NAMALWA (cell line): ENCODE data around the gene TDRD3.
"Not testable (repeated sequence)": the region's sequence is repeated elsewhere in the genome, so short reads cannot be mapped to it uniquely, and the experiment has no call there.

Experiments used
- DNase-seq: peaks from one replicate; pipeline ENCODE4 v3.0.0-alpha.2; 2015; ENCODE audit warnings: low spot score

Gene TDRD3

DNA sequence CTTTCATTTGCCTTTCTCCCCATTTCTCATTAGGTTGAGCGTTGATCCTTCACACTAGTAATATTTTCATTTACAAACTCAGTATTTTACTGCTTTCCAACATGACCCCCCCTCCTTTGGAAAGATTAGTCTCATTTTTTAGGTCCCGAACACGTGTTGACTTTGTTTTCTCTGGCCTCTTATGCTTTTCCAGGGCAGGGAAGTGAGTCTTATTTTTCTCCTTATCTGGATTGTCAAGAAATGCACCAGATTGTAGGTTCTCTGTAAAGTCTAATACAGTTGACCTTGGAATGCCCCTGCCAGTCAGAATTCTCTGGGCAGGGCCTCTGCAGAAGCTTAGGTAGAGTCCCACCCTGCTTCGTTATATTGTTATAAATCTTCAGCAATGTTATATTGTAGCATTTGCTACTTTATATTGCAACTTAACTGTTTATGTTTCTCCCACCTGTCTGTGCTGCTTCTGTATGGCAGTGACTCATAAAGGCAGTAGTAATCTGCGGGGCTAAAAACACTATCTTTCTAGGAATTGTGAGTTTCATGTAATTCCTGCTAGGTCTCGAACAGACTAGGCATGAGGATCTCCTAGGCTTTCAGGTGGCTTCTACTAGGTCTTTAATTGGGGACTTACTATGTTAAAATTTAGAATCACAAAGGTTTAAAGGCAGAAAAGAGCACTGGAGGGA, 2.0 kb downstream of the TDRD3 start:
- peak; percentile 31 for DNase-seq

DNA sequence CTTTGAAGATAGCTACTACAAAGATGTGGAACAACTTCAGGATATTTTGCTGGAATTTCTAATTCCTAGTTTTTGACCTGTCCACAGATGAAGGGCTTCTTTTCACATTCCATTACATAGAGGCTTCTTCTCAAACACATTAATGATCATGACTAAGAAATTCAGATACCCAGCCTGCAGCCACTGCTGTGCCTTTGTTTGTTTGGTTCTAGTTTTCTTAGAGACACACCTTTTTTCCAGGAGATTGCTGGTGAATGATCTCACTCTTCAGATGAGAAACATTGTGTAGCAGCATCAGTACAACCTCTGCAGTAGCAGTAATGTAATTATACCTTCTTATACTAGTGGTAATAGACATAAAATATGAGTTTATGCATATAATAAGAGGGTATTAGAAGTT, 5.0 kb downstream of the TDRD3 start:
- DNase-seq: no peak

DNA sequence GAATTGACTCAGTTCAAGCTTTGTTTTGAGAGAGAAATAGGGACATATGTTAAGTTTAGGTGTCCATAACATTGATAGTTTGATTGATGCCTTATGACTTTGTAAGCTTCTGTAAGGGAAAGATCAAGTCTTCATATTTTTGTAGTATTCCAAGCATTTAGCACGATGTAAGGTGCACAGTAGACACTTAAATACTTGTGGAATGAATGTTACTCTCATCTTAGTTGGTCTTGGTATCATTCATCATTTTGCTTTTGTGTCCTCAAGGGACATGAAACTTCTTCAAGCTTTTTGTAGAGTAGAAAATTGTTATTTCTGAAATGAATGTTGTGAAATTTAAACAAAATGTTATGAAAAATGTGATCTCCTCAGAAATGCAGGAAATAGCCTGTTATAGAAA, 10.1 kb downstream of the TDRD3 start:
- no peak for DNase-seq

DNA sequence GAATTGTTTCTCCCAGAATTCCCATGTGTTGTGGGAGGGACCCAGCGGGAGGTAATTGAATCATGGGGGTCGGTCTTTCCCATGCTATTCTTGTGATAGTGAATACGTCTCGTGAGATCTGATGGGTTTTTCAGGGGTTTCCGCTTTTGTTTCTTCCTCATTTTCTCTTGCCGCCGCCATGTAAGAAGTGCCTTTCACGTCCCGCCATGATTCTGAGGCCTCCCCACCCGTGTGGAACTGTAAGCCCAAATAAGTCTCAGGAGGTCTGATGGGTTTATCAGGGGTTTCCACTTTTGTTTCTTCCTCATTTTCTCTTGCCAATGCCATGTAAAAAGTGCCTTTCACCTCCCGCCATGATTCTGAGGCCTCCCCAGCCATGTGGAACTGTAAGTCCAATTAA, 10.8 kb downstream of the TDRD3 start:
- DNase-seq: not testable (repeated sequence)

DNA sequence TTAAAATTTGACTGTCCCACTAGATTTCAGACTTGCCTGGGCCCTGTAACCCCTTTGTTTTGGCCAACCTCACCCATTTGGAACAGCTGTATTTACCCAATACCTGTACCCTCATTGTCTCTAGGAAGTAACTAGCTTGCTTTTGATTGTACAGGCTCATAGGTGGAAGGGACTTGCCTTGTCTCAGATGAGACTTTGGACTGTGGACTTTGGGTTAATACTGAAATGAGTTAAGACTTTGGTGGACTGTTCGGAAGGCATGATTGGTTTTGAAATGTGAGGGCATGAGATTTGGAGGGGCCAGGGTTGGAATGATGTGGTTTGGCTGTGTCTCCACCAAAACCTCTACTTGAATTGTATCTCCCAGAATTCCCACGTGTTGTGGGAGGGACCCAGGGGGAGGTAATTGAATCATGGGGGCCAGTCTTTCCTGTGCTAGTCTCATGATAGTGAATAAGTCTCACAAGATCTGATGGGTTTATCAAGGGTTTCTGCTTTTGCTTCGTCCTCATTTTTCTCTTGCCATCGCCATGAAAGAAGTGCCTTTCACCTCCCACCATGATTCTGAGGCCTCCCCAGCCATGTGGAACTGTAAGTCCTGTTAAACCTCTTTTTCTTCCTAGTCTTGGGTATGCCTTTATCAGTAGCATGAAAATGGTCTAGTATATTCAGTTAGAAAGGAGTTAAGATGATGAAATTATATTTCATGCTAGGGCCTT, 12.7 kb downstream of the TDRD3 start:
- DNase-seq: not testable (repeated sequence)

DNA sequence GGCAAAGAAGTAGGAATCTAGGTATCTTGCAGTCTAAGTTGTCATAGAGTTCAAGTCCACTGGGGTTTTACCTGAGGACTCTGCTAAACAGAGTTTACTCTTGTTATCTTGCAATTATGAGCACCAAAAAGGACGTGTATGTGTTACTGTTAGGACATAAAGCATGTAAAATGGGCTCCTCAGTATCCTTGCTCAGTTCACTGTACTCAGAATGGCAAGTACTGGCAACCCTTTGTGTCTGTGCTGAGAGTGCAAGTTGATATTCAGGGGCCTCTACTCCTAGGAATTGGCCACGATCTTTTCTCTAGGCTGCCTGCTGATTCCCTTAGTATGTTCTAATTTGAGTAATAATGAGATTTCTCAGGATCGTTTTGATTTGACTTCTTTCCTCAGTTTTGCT, 13.3 kb downstream of the TDRD3 start:
- DNase-seq: no peak

DNA sequence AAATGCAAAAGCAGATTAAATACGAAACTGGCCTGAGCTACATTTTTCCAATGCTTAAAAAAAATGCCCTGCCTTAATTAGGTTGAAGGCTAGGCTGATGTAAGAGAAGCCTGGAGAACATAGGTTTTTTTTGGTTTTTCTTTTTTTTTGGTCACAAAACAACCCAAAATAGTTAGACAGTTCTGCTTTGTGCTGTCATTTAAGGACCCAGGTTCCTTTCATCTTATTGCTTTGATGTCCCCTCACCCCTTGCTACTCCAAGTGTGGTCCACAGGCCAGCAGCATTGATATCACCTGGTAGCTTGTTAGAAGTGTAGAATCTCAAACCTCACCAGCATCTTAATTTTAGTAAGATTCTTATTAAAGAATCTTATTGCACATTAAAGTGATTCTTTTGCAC, 14.4 kb downstream of the TDRD3 start:
- DNase-seq: no peak

DNA sequence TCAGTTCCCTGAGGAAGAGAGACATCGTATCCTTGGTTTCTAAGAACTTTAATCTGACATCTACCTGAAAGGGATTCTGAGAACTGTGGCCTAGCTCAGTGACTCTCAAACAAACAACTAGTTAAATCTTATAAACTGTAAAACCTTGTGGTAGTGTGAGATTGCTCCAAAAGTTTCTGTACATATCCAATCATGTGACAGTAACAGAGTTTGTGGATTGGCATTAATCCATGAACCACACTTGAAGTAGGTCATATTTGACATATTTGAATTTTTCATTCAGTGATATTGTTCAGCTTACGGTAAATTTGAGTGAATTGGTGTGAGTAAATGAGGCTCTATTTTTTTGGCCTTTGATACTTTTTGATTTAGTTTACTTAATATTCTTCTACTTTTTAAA, 15.0 kb downstream of the TDRD3 start:
- DNase-seq: no peak

DNA sequence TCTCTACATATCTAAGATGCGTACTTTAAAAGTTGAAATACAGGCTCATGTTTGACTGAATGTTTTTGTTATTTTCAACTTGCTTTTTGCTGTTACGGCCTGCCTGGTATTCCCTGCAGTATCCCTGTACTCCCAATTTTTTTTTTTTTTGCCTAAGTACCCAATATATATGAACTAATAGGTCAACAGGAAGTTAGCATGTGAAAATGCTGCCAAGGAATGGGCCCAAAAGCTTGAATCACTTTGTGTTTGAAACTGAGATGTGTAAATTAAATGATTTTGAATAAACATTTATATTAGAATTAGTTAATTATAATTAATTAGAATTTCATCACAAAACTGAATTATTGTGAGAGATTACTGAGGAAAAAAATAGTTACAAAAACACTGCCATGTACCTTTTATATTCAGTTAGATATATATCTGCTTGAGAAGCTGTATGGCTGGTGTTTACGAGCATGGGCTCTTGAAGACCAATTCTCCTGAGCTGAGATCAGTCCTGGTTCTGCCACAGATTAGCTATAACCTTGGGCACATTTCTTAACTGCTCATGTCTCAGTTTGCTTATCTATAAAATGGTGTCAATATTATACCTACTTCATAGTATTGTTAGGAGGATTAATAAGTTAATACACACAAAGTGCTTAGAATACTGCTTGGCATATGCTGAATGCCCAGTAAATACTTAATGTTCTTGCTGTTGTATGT, 16.0 kb downstream of the TDRD3 start:
- DNase-seq: no peak

DNA sequence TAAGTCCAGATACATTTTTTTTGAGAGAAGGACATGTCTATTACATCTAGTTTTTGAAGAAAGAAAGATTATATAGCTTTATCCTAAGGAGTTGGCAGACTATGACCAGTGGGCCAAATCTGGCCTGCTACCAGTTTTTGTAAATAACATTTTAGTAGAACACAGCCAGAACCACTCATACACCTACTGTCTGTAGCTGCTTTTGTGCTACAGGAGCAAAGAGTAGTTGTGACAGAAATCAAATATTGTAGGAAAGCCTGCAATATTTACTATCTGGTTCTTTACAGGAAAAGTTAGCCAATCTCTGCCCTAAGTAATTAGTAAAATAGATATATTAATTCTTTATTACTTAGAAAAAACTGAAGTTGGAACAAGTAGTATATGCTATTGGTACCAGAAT, 17.2 kb downstream of the TDRD3 start:
- DNase-seq: no peak

DNA sequence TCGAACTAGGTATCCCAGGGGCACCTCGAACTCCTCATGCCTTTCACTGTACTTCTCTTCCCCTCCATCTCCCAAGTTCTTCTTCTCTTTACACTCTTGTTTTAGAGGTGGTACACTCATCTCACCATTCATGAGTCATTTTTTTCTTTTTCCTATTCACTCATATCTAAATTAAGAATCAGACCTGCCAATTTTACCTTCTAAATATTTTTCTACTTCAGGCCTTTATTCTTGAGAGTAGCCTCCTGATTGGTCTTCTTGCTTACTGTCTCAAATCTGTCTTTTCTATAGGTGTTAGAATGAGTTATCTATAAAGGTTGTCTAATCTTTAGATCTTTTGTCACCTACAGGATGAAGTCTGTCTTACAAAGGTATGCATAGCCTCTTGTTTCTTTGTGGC, 20.7 kb downstream of the TDRD3 start:
- no peak for DNase-seq

DNA sequence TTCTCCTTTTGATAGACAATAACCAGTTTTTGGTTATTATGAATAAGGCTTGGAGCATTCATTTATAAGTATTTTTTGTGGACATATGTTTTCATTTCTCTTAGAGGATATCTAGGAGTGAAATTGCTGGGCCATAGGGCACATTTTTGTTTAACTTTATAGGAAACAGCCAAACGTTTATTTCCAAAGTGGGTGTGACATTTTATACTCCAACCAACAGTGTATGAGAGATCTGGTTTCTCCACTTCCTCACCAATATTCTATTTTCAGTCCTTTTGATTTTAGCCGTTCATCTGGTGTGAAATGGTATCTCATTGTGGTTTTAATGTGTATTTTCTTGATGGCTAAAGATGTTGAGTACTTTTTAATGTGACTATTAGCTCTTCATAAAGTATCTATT, 21.9 kb downstream of the TDRD3 start:
- no peak for DNase-seq

DNA sequence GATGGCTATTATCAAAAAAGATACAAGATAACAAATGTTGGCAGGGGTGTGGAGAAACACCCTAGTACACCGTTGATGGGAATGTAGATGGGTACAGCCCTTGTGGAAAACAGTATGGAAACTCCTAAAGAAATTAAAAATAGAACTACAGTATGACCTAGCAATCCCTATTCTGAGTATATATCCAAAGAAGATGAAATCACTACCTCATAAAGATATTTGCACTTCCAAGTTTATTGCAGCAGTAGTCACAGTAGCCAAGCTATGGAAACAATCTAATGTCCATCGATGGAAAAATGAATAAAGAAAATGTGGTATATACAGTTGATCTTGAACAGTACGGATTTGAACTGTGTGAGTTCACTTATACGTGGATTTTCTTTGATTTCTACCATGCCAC, 28.3 kb downstream of the TDRD3 start:
- DNase-seq: no peak

DNA sequence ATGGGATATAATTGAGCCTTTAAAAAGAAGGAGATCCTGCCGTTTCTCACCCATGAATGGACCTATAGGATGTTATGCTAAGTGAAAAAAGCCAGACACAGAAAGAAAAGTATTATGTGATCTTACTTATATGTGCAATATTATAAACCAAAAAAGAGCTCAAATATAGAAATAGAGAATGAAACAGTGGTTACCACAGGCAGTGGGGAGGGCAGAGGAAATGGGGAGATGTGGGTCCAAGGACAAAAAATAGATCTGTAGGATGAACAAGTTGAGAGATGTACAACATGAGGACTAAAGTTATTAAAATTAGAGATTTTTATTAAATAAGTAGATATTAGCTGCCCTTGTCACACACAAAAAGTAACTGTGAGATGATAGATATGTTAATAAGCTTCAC, 29.1 kb downstream of the TDRD3 start:
- DNase-seq: no peak

DNA sequence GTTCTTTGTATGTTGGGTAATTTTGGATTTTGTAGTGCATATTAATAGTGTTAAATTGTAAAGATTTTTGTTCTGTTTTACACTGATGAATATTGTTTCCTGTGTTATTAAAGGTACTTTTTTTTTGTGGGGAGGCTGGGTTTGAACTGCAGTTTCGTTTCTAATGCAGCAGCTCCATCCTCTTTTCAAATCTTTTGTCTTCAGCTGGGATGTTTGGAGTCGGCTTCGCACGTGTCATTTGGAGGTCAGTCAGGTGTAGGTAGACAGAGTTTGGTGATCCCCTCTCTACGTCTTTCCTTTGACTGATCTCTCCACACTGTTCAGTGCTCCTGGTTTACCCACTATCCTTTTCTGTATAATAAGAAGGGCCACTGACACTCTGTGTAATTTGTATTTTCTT, 30.3 kb downstream of the TDRD3 start:
- no peak for DNase-seq

DNA sequence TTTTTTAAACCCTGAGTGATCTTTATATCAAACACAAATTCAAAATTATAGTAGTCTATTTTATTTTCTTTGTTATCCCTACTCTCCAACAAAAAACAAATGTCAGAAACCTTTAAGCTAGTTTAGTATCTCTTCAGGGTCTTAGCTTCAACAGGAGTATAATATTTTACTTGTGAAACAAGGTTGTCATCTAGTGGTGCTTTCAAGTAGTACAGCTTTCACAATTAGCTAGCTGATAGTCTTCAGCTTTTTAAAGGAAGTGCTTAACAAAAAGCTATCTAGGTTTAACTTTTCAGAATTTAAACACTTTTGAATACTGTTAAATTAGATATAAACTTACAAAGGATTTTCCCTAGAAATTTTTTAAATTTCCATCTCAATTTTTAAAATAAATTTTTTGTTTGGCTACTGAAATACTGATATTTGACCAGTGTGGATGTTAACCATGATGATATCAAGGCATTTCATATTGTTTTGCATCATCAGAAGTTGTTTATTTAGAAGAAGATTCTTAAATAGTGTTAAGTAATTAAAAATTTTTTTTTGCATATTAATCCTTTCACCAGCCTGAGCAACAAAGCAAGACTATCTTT, 34.2 kb downstream of the TDRD3 start:
- DNase-seq: peak; percentile 88

DNA sequence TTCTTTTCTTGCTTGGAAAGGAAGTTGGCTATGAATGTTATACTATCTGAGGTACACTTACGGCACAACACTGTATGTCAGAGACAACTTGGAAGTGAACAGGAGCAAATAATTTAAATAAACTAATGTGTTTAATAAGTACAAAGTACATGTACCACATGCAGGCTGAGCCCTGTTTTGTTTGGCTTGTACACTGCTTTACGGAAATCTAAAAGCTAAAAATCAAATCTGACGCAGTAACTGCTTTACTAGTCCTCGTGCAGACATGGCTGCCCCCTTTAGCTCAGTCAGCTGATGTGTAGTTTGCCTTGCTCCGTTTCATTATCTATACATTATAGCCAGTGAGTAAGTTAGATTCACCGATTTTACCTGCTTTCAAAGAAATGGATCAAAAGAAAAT, 36.5 kb downstream of the TDRD3 start:
- no peak for DNase-seq

DNA sequence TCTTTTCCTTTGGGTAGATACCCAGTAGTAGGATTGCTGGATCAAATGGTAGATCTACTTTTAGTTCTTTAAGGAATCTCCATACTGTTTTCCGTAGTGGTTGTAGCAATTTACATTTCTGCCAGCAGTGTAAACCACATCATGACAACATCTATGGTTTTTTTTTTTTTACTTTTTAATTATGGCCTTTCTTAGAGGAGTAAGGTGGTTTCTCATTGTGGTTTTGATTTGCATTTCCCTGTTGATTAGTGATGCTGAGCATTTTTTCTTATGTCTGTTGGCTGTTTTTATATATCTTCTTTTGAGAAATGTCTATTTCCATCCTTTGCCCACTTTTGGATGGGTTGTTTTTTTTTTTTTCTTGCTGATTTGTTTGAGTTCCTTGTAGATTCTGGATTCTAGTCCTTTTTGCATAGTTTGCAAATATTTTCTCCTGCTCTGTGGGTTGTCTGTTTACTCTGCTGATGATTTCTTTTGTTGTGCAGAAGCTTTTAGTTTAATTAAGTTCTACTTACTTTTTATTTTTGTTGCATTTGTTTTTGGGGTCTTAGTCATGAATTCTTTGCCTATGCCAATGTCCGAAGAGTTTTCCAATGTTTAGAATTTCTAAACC, 38.8 kb downstream of the TDRD3 start:
- no peak for DNase-seq

DNA sequence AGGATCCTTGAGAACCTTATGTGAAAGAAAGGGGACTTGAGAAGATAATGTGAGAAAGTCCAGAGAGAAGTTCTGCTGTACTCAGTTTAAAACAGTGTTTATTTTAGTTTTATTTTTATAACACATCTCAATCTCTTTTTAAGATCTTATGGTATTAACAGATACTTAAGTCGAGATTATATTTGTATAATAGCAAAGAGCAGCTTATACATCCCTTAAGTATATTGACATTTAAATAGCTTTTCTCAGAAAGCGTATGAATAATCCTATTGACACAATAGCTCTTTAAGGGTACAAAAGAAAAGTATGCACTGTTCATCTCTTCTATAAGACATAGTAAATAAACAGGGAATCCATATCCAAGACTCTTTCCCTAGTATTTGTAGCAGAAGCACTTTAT, 42.2 kb downstream of the TDRD3 start:
- DNase-seq: no peak

DNA sequence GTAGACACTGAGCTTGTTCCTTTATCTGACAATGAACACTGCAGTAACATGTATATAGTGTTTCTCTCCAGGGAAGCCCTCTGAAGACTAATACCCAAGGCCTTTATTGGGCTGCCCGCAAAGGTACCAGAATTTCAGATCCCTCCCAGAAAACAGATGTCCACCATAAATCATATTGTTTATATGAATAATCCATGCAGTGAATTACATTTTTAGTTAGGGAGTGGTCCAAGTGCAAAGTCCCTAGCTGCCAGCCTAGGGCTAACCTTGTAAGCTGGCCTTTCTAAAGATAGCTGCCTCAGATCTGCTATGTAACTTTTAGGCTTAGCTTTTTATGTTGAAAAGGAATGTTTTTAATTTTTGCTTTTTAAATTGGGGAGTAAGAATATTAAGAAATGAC, 44.7 kb downstream of the TDRD3 start:
- no peak for DNase-seq

DNA sequence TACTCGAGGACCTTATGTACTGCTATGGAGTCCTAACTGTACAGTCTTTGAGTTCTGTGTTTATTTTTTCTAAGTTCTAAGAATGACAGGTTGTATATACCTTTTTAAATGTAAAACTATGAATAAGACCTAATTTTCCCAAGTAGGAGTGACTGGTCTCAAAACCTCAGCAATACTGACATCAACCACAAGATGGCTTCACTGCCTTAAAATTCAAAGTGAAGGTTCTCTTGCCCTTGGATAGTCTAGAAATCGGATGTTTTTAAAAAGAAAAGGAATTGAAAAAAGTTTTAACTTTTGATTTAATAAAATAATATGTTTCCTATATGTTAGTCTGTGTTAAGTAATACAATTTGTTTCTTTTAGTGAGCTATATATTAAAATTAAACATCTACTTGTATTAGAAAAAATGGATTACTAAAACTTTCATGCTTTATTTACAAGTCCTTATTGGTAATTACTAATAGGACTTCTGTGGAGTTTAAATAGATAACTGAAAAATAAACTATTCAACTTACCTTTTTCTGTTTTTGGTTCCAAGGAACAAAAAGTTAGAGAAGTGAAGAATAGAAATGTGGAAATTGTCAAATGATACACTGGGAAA, 52.0 kb downstream of the TDRD3 start:
- peak; percentile 82 for DNase-seq

DNA sequence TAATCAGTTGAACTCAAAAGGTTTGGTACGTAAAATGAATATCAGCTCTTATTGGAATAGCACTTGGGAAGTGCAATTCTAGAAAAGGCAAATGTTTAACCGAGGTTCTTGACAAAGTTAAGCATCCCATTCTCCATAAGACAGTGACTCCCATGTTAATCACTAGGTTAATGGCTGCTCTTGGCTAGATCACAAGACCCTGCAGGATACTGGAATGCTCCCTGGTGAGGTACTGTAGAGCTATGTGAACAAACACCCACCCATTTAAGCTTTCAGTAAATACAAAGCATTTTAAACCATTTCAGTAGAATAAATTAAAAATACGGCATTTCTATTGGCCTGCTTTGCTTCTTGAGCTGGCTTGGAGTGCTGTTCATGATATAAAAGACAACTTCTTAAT, 56.5 kb downstream of the TDRD3 start:
- DNase-seq: no peak
